GM18868 (cell line): ENCODE measurements around the gene CAMTA1.

Experiments used
- ATAC-seq: cut with Tn5 transposase; IDR thresholded peaks from one replicate; pipeline ENCODE4 v1.9.1; 2021; ENCODE audit warnings: mild to moderate bottlenecking, moderate library complexity; ENCODE audit not compliant: unreplicated experiment

Gene CAMTA1

GRCh38 chr1:7644961-7645750 lies 859.9 kb downstream of the CAMTA1 start:
- ATAC-seq = no peak

GRCh38 chr1:7645751-7646048 lies 860.4 kb downstream of the CAMTA1 start:
- no peak for ATAC-seq

GRCh38 chr1:7646164-7646563 lies 860.9 kb downstream of the CAMTA1 start:
- no peak for ATAC-seq

GRCh38 chr1:7646981-7647901 lies 862.0 kb downstream of the CAMTA1 start:
- no peak for ATAC-seq

- no peak for ATAC-seq
Measured at GRCh38 chr1:7648761-7649384, 863.6 kb downstream of the CAMTA1 start.

GRCh38 chr1:7650801-7651200 lies 865.5 kb downstream of the CAMTA1 start:
- no peak for ATAC-seq

GRCh38 chr1:7651203-7651602 lies 865.9 kb downstream of the CAMTA1 start:
- ATAC-seq = no peak

GRCh38 chr1:7652061-7652460 lies 866.8 kb downstream of the CAMTA1 start:
- ATAC-seq = no peak

- ATAC-seq = no peak
Measured at GRCh38 chr1:7652515-7653098, 867.4 kb downstream of the CAMTA1 start.

GRCh38 chr1:7654725-7655124 lies 869.5 kb downstream of the CAMTA1 start:
- ATAC-seq = no peak

- no peak for ATAC-seq
Measured at GRCh38 chr1:7655354-7655753, 870.1 kb downstream of the CAMTA1 start.

- no peak for ATAC-seq
Measured at GRCh38 chr1:7656557-7657215, 871.4 kb downstream of the CAMTA1 start.

GRCh38 chr1:7657287-7658016 lies 872.2 kb downstream of the CAMTA1 start:
- no peak for ATAC-seq

GRCh38 chr1:7658099-7658498 lies 872.8 kb downstream of the CAMTA1 start:
- ATAC-seq = no peak

GRCh38 chr1:7659514-7659913 lies 874.3 kb downstream of the CAMTA1 start:
- no peak for ATAC-seq

GRCh38 chr1:7663451-7664146 lies 878.3 kb downstream of the CAMTA1 start:
- no peak for ATAC-seq

- ATAC-seq = no peak
Measured at GRCh38 chr1:7664147-7664892, 879.1 kb downstream of the CAMTA1 start.

GRCh38 chr1:7664893-7665250 lies 879.6 kb downstream of the CAMTA1 start:
- no peak for ATAC-seq

GRCh38 chr1:7666249-7666648 lies 881.0 kb downstream of the CAMTA1 start:
- no peak for ATAC-seq
